Activated CD4-positive, alpha-beta T cell treated with anti-CD3 and anti-CD28 coated beads, Interleukin-2, amount 10 ng/mL, durations not matched to agents 7 days and 5 days (primary cell): ENCODE data around the gene CALM3. TPM values are rescaled to one million over a fixed set of nuclear protein-coding genes. Genes with fewer than 3 reads are reported as not detected.
A peak's percentile ranks its signal among the peaks of the same experiment; 100 is the strongest.

Source experiments
- CTCF ChIA-PET: fragments of 350-600 bp; sonication (Branson Sonifier 250); formaldehyde crosslinking; loops from one replicate; lab custom pipeline; 2021; ENCODE audit warnings: antibody characterized with exemption; lab: Charles Lee
- POLR2A ChIA-PET: fragments of 350-600 bp; sonication (Branson Sonifier 250); formaldehyde crosslinking; loops from one replicate; lab custom pipeline; 2021; ENCODE audit warnings: antibody characterized with exemption; lab: Charles Lee
- DNase-seq: peaks from one replicate; pipeline ENCODE4 v3.0.0-alpha.2; 2020
- H3K27ac Mint-ChIP-seq: one replicate; pipeline ENCODE4 v1.8.0; 2021; ENCODE audit warnings: mild to moderate bottlenecking, moderate library complexity, mixed read lengths
- H3K27me3 Mint-ChIP-seq: one replicate; pipeline ENCODE4 v1.8.0; 2021; ENCODE audit warnings: mixed read lengths
- H3K36me3 Mint-ChIP-seq: one replicate; pipeline ENCODE4 v1.8.0; 2021; ENCODE audit warnings: low read depth, mixed read lengths
- H3K4me1 Mint-ChIP-seq: one replicate; pipeline ENCODE4 v1.8.0; 2021; ENCODE audit warnings: mixed read lengths
- H3K4me3 Mint-ChIP-seq: one replicate; pipeline ENCODE4 v1.8.0; 2021; ENCODE audit warnings: mild to moderate bottlenecking, moderate library complexity, mixed read lengths
- H3K9me3 Mint-ChIP-seq: one replicate; pipeline ENCODE4 v1.8.0; 2021; ENCODE audit warnings: mixed read lengths
- total RNA-seq, 2 experiments: library from RNA; stranded (reverse); gene quantifications; one replicate each; pipeline ENCODE4 v1.2.3, GENCODE V29; 2021

The CALM3 gene
- total RNA-seq, 2 experiments from 2014 or later: 700 to 784 TPM

- ChIA-PET CTCF (interaction anchor here (0.9 to 2.6 kb wide), 5 partner anchors 11 to 31 kb away, joined by 3 to 18 read pairs (median 4); partner anchors contain the start of gene DACT3), POLR2A (no interaction called here)
- no peak overlapping the region for H3K4me3 Mint-ChIP-seq
- no peak for DNase-seq
- H3K27ac Mint-ChIP-seq: no peak overlapping the region
- no peaks in the 10 kb centered on the region for H3K36me3 Mint-ChIP-seq
- H3K27me3 Mint-ChIP-seq: peaks cover 12% of the 10 kb centered on the region
- H3K9me3 Mint-ChIP-seq: no peaks in the 10 kb centered on the region
- H3K4me1 Mint-ChIP-seq: peaks cover 43% of the 10 kb centered on the region
These were observed 30.4 kb downstream of the CALM3 start for GRCh38 chr19:46631481-46631880.

DNA sequence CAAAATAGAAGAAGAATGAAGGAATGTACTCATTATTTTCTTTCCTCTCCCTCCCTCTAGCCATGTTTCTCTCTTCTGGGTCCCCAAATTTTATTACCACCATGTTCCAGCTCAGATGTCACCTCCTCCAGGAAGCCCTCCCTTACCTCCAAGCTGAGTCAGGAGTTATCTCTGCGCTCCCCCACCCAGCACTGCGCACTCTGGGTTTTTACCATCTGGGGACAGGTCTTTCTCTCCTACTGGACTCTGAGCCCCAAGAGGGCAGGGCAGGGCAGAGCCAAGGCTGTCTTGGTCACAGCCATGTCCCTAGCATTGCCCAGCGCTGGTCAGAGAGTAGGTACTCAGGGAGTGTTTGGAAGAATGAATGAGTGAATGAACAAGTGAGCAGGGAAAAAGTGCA is 32.0 kb downstream of the CALM3 start:
- Mint-ChIP-seq H3K36me3 (no peaks in the 10 kb centered on the region), H3K27me3 (peaks cover 12% of the 10 kb centered on the region), H3K27ac (peak overlapping the region; percentile 52), H3K4me3 (peak overlapping the region; percentile 65), H3K9me3 (no peaks in the 10 kb centered on the region), H3K4me1 (peaks cover 34% of the 10 kb centered on the region)
- ChIA-PET POLR2A (interaction anchor here (0.6 kb wide), 1 partner anchor 25 kb away, joined by 5 read pairs; no protein-coding TSS in a partner anchor), CTCF (interaction anchor here (0.6 to 2.2 kb wide), 9 partner anchors 9 to 286 kb away, joined by 3 to 5 read pairs (median 4); partner anchors contain the start of genes DACT3, PPP5C and PTGIR)
- DNase-seq: no peak

DNA sequence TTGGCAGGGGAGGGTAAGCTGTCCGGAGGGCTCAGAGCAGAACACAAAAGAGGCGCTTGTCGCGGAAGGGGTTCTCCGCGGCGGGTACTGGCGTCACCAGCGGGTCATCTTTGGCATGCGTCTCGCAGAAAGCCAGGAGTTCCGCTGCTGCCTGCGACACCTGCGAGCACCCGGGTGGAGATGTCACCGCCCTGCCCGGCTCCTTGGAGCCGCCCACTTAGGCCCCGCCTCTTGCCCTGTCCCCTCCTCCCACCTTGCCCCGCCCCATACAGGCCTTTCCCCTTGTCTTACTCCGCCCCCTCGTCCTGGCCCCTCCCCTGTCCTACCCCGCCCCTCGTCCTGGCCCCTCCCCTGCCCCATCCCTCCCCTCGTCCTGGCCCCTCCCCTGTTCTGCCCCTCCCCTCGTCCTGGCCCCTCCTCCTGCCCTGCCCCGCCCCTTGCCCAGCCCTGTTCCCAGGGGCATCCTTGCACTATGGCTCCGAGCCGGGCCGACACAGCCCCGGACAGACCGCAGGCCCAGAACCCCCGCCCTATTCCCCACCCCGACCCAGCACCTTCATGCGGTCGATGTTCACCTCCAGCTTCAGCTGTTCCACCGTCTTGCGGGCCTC is 33.0 kb downstream of the CALM3 start:
- Mint-ChIP-seq H3K36me3 (no peaks in the 10 kb centered on the region), H3K9me3 (no peaks in the 10 kb centered on the region), H3K4me1 (peaks cover 30% of the 10 kb centered on the region), H3K27ac (no peak overlapping the region), H3K27me3 (peaks cover 12% of the 10 kb centered on the region), H3K4me3 (peak overlapping the region; percentile 65)
- ChIA-PET POLR2A (interaction anchor here (0.5 kb wide), 1 partner anchor 20 kb away, joined by 3 read pairs; no protein-coding TSS in a partner anchor), CTCF (interaction anchor here (0.8 to 2.2 kb wide), 8 partner anchors 10 to 108 kb away, joined by 3 to 5 read pairs (median 4); partner anchors contain the start of genes DACT3 and PTGIR)
- peak; percentile 94 for DNase-seq

DNA sequence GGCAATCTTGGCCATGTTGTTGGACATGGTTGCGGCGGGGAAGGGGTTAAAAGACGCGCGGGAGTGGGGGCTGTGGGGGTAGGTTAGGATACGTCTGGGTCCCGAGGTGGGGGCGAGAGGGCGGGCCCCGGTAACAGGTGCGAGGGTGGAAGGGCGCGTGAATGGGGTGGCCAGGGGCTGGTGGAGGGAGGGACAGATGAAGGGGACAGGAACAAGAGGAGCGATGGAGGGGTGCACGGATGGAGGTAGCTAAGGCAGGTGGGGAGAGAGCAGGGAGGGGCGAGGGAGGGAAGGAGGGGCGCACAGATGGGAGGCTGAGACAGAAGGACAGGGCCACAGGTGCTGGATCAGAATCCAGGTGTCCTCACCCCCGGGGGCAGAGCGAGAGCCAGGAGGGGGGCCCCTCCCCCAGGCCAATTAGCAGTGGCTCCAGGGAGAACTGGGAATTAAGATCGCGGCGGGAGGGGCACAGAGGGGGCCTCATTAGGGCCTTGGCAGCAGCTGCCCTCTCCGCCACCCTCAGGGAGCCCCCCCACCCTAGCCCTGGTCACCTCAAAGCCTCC is 33.6 kb downstream of the CALM3 start:
- H3K9me3 Mint-ChIP-seq: no peaks in the 10 kb centered on the region
- peak overlapping the region; percentile 29 for H3K4me3 Mint-ChIP-seq
- DNase-seq: no peak
- POLR2A ChIA-PET: no interaction called here
- no peak overlapping the region for H3K27ac Mint-ChIP-seq
- CTCF ChIA-PET: interaction anchor here (0.8 kb wide), 1 partner anchor 25 kb away, joined by 4 read pairs; no protein-coding TSS in a partner anchor
- no peaks in the 10 kb centered on the region for H3K36me3 Mint-ChIP-seq
- H3K4me1 Mint-ChIP-seq: peaks cover 28% of the 10 kb centered on the region
- peaks cover 12% of the 10 kb centered on the region for H3K27me3 Mint-ChIP-seq

DNA sequence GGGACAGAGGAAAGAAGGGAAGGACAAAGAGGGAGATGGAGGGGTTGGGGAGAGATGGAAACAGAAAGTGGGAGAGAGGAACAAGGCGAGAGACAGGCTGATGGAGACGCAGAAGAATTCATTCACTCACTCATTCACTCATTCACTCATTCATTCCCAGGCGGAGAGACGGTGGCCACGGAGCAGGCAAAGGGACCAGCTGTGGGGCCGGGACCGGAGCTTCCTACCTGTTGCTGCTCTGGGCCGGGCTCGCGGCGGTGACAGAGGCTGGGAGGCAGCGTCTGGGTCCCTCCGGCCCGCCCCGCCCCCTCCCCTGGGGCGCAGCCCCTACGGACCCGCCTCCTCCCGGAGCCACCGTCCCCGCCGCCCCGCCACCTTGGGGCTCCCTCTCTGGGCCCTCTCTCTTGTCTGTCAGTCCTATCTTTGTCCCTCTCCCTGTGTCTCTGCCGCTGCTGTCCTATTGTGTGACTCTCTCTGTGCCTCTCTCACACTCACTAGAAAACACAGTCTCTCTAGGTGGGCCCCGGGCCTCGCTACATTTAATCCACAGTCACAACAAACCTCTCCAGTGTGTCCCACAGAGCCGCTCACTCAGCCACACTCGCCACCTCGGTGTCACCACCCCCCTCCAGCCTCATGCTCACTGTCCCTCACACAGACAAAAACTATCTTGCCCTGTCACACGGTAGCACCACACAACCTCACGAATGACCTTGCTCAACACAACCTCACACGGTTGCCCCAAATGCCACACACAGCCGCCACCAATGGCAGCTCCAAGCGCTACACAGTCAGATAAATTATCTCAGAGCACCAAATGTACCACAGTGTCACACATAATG is 35.0 kb downstream of the CALM3 start, which contains the start of gene GNG8:
Gene GNG8 (minus strand): TSS at position 283 of the 842 bp plus-strand sequence. CDS start 1,520 bp downstream, outside the sequence.
- ChIA-PET POLR2A (no interaction called here), CTCF (interaction anchor here (1.2 kb wide), 1 partner anchor 19 kb away, joined by 3 read pairs; no protein-coding TSS in a partner anchor)
- H3K9me3 Mint-ChIP-seq: no peaks in the 10 kb centered on the region
- peaks cover 18% of the 10 kb centered on the region for H3K27me3 Mint-ChIP-seq
- H3K27ac Mint-ChIP-seq: no peak within 1 kb of the TSS
- DNase-seq: no peak
- H3K4me3 Mint-ChIP-seq: no peak within 1 kb of the TSS
- H3K4me1 Mint-ChIP-seq: peaks cover 31% of the 10 kb centered on the region
- H3K36me3 Mint-ChIP-seq: no peaks in the 10 kb centered on the region

- H3K36me3 Mint-ChIP-seq: no peaks in the 10 kb centered on the region
- peaks cover 31% of the 10 kb centered on the region for H3K4me1 Mint-ChIP-seq
- H3K9me3 Mint-ChIP-seq: no peaks in the 10 kb centered on the region
- H3K4me3 Mint-ChIP-seq: no peak overlapping the region
- ChIA-PET POLR2A (interaction anchor here (1.1 kb wide), 1 partner anchor 20 kb away, joined by 4 read pairs; no protein-coding TSS in a partner anchor), CTCF (interaction anchor here (1.0 to 1.2 kb wide), 2 partner anchors 21 to 25 kb away, joined by 3 to 6 read pairs; no protein-coding TSS in a partner anchor)
- peaks cover 25% of the 10 kb centered on the region for H3K27me3 Mint-ChIP-seq
- H3K27ac Mint-ChIP-seq: no peak overlapping the region
- no peak for DNase-seq
These were observed 36.1 kb downstream of the CALM3 start for GRCh38 chr19:46637224-46637623.

DNA sequence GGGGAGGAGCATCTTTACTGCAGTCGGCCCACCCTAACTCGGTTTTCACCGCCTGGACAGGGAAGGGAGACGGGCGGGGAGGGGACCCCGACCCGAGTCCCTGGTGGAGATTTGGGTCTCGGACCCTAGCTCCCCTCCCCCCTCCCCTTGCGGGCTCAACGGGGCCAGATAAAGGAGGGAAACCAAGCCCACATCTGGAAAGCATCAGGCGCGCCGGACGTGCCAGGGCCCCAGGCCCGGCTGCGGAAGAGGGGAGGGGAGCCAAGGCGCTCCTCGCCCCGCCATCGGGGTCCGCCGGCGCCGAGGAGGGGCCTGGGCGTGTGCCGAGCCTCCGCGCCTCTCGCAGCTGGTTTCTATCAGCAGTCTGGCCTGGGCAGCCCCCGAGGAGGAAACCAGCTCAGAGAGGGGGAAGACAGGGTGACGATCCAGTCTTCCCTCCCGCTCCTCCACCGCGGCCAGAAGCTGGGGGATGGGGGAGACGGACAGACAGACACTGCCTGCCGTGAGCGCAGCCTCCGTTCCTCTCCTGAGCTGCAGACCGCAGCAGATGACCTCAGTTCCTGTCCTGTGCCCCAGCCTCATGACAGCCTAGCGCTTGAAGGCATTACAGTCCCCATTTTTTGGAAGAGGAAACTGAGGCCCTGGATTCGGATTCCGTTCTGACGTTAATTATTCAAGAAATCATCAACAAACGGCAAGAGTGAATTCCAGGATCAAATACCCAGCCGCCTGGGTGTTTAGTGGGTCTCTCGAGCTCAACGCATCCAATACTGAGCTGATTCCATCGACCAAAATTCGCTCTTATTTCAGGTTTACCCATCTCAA is 38.4 kb downstream of the CALM3 start:
- H3K27me3 Mint-ChIP-seq: peaks cover 29% of the 10 kb centered on the region
- H3K4me1 Mint-ChIP-seq: peaks cover 13% of the 10 kb centered on the region
- H3K4me3 Mint-ChIP-seq: peak overlapping the region; percentile 23
- DNase-seq: peak; percentile 35
- H3K36me3 Mint-ChIP-seq: no peaks in the 10 kb centered on the region
- ChIA-PET CTCF (interaction anchor here (0.7 to 0.9 kb wide), 3 partner anchors 35 to 404 kb away, joined by 3 read pairs; no protein-coding TSS in a partner anchor), POLR2A (interaction anchor here (0.7 kb wide), 1 partner anchor 19 kb away, joined by 3 read pairs; no protein-coding TSS in a partner anchor)
- H3K27ac Mint-ChIP-seq: no peak overlapping the region
- H3K9me3 Mint-ChIP-seq: no peaks in the 10 kb centered on the region

- Mint-ChIP-seq H3K27ac (peak overlapping the region; percentile 20), H3K36me3 (no peaks in the 10 kb centered on the region), H3K9me3 (no peaks in the 10 kb centered on the region), H3K27me3 (peaks cover 32% of the 10 kb centered on the region), H3K4me3 (no peak overlapping the region), H3K4me1 (peaks cover 8% of the 10 kb centered on the region)
- ChIA-PET POLR2A (no interaction called here), CTCF (interaction anchor here (0.6 to 0.7 kb wide), 3 partner anchors 183 to 1097 kb away, joined by 3 to 4 read pairs (median 3); no protein-coding TSS in a partner anchor)
- no peak for DNase-seq
These were observed 39.5 kb downstream of the CALM3 start for GRCh38 chr19:46640656-46641055.

- H3K27ac Mint-ChIP-seq: no peak overlapping the region
- H3K36me3 Mint-ChIP-seq: peaks cover 2% of the 10 kb centered on the region
- H3K4me1 Mint-ChIP-seq: peaks cover 10% of the 10 kb centered on the region
- no peak overlapping the region for H3K4me3 Mint-ChIP-seq
- ChIA-PET POLR2A (no interaction called here), CTCF (interaction anchor here (0.5 to 1.8 kb wide), 5 partner anchors 18 to 68 kb away, joined by 3 to 5 read pairs (median 3); no protein-coding TSS in a partner anchor)
- peaks cover 53% of the 10 kb centered on the region for H3K27me3 Mint-ChIP-seq
- DNase-seq: no peak
- peaks cover 8% of the 10 kb centered on the region for H3K9me3 Mint-ChIP-seq
These were observed 43.6 kb downstream of the CALM3 start for GRCh38 chr19:46644720-46645119.

GRCh38 chr19:46646402-46646801 is 45.3 kb downstream of the CALM3 start:
- peaks cover 8% of the 10 kb centered on the region for H3K9me3 Mint-ChIP-seq
- H3K27ac Mint-ChIP-seq: no peak overlapping the region
- peaks cover 4% of the 10 kb centered on the region for H3K4me1 Mint-ChIP-seq
- peaks cover 58% of the 10 kb centered on the region for H3K27me3 Mint-ChIP-seq
- peaks cover 2% of the 10 kb centered on the region for H3K36me3 Mint-ChIP-seq
- ChIA-PET POLR2A (no interaction called here), CTCF (no interaction called here)
- DNase-seq: no peak
- H3K4me3 Mint-ChIP-seq: no peak overlapping the region

- Mint-ChIP-seq H3K4me3 (no peak overlapping the region), H3K9me3 (peaks cover 8% of the 10 kb centered on the region), H3K27ac (no peak overlapping the region), H3K27me3 (peaks cover 60% of the 10 kb centered on the region), H3K4me1 (peaks cover 4% of the 10 kb centered on the region), H3K36me3 (peaks cover 2% of the 10 kb centered on the region)
- CTCF ChIA-PET: interaction anchor here (1.0 to 1.5 kb wide), 2 partner anchors 14 to 34 kb away, joined by 3 to 5 read pairs; no protein-coding TSS in a partner anchor
- POLR2A ChIA-PET: no interaction called here
- DNase-seq: no peak
These were observed 47.2 kb downstream of the CALM3 start for GRCh38 chr19:46648060-46648960.
